Upper lobe of left lung (tissue), 4 donors: Measurements from ENCODE around the gene PKDCC.

Experiments used
- POLR2A ChIP-seq, 4 donors: fragments of 450-650 bp; IDR thresholded peaks; one replicate each; pipeline ENCODE4 v1.5.1; 2016 to 2017; ENCODE audit warnings: antibody characterized with exemption in 4 of 4, mild to moderate bottlenecking in 2 of 4
- POLR2AphosphoS5 ChIP-seq, 2 donors: sonication (generic); formaldehyde crosslinking; IDR thresholded peaks; one replicate each; pipeline ENCODE4 v1.5.1; 2017; ENCODE audit warnings: antibody characterized with exemption in 2 of 2
- TF ChIP-seq, protein P1 (sequence below), 6 experiments: fragments of 450-650 bp in 4 of 6; fragments of 200-600 bp in 2 of 6; sonication (generic) in 2 of 6; IDR thresholded peaks; one replicate each; pipeline ENCODE4 v1.5.1; 2016 to 2019; ENCODE audit warnings: antibody characterized with exemption in 6 of 6

GRCh38 chr2:42107249-42108042 is 59.6 kb downstream of the PKDCC start:
- TF ChIP-seq, protein P1, sequence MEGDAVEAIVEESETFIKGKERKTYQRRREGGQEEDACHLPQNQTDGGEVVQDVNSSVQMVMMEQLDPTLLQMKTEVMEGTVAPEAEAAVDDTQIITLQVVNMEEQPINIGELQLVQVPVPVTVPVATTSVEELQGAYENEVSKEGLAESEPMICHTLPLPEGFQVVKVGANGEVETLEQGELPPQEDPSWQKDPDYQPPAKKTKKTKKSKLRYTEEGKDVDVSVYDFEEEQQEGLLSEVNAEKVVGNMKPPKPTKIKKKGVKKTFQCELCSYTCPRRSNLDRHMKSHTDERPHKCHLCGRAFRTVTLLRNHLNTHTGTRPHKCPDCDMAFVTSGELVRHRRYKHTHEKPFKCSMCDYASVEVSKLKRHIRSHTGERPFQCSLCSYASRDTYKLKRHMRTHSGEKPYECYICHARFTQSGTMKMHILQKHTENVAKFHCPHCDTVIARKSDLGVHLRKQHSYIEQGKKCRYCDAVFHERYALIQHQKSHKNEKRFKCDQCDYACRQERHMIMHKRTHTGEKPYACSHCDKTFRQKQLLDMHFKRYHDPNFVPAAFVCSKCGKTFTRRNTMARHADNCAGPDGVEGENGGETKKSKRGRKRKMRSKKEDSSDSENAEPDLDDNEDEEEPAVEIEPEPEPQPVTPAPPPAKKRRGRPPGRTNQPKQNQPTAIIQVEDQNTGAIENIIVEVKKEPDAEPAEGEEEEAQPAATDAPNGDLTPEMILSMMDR (IDR thresholded peaks at IDR 0.05): no peak
- TF ChIP-seq POLR2AphosphoS5 (IDR thresholded peaks at IDR 0.05) (no peak), POLR2A (IDR thresholded peaks at IDR 0.05) (no peak)
